ENCODE results near the gene PRDM12. TPM values are rescaled to one million over a fixed set of nuclear protein-coding genes. Genes with fewer than 3 reads are reported as not detected.

PRDM12 gene
- total and polyA plus RNA-seq, 2 of the 8 experiments (the other 6 are each of a cell fraction or from before 2014, with no cell fraction given): 0.14 to 0.22 TPM

GRCh38 chr9:130670644-130671043 lies 6.2 kb downstream of the PRDM12 start (continued):
- TF ChIP-seq BCL11A (IDR thresholded peaks at IDR 0.05; ENCODE audit: low read depth in 2 of 2, low read length in 2 of 2): no peak
- TF ChIP-seq CTBP2 (IDR thresholded peaks at IDR 0.05; ENCODE audit: borderline replicate concordance, insufficient read depth, insufficient read length, low read length): no peak
- no peak for TF ChIP-seq JUN (IDR thresholded peaks at IDR 0.05; ENCODE audit: low read depth, low read length)
- TF ChIP-seq POU5F1 (IDR thresholded peaks at IDR 0.05; ENCODE audit: low read depth, low read length): no peak
- no peak for TF ChIP-seq TEAD4 (IDR thresholded peaks at IDR 0.05; ENCODE audit: low read depth, low read length)
- TF ChIP-seq BRCA1 (IDR thresholded peaks at IDR 0.05; ENCODE audit: low read depth, low read length): no peak
